Measurements from ENCODE around the gene NR3C2.
"Not testable (repeated sequence)": the region's sequence is repeated elsewhere in the genome, so short reads cannot be mapped to it uniquely, and the experiment has no call there.

NR3C2 gene

DNA sequence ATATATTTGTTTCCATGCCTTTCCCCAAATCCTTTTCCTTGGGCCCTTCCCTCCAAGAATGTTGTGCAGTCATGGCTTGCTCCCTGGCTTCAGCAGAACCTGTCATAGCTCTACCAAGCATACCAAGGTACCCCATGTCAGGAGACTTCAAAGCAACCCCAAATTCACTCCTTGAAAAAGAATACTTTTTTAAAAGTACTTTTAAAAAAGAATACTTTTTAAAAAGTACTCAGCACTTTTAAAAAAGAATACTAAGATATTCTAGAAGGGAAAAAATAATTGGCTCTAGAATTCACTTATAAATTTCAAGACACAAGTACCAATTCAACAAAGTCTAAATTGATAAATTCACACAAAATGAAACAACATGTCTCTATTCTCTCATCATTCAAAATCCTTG, 76.0 kb downstream of the NR3C2 start:
- no peak for DNase-seq (ENCODE audit: low spot score)

DNA sequence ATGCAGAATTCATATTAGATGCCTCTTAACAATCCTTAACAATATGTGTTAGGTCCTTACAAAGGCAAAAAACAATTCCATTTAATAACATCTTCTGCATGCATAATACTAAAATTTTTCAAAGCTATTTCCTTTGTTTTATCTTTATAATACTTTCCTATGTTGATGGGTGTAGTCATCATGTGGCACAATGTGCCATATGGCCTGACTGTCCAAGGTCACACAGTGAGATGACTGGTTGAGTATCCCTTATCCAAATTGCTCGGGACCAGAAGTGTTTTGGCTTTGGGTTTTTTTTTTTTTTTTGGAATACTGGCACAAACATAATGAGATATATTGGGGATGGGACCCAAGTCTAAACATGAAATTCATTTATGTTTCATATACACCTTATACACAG, 77.7 kb downstream of the NR3C2 start:
- DNase-seq (ENCODE audit: low spot score): no peak

DNA sequence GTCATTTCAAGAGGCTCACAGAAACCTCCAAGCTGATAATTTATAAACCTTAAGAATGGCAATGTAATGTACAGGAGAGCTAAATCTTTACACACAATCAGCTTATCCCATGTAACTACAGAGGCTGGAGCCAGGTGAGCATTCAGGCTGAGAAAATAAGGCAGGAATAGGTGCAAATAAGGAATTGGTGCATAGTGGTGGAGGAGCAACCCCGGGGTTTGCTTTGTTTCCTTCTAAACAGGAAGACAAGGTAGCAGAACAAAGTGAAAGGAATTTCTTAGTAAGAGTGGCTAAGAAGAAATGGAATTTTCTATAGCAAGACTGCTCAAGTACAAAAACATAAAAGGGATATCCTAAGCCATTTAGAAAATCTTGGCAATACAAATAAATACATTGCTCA, 82.4 kb downstream of the NR3C2 start:
- no peak for DNase-seq (ENCODE audit: low spot score)

DNA sequence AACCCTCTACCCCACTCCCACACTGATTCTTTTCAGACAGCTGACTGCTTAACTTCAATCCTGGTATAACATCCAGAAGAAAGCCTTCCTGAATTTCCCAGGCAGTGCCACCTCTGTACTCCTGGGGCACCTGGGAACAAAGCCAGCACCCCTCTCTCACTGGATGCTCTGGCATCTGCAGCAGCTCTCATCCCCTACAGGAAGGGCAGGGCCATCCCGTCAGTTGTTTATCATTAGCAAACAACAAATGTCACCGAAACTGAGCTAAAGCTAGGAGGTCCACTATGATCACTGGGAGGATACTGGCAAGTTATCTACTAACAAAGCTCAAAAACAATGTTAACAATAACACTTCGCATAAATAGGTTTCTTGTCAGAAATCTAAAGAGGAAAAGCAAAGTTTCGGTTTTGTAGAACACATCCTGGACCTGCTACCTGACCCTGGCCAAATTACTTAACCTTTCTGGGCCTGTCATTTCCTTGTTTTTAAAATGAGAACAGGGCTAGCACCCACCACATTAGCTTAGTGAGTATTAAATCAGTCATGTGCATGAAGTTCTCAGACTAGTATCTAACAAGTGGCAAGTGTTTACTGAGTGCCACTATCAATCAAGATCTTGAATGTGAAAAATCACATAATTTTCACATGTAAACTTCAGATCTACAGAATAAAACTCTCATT, 86.6 kb downstream of the NR3C2 start:
- DNase-seq (ENCODE audit: low spot score): no peak

DNA sequence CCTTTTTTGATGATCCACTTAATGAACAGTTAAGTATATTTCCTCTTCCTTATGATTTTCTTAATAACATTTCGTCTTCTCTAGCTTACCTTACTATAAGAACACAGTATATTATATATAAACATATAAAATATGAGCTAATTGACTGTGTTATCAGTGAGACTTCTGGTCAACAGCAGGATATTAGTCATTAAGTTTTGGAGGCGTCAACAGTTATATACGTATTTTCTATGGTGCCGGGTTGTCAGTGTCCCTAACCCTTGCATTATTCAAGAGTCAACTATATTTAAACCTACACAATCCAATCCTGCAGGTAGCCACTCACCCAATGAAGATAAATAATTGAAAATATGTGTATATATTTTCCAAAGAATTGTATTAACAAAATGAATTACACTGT, 88.0 kb downstream of the NR3C2 start:
- no peak for DNase-seq (ENCODE audit: low spot score)

DNA sequence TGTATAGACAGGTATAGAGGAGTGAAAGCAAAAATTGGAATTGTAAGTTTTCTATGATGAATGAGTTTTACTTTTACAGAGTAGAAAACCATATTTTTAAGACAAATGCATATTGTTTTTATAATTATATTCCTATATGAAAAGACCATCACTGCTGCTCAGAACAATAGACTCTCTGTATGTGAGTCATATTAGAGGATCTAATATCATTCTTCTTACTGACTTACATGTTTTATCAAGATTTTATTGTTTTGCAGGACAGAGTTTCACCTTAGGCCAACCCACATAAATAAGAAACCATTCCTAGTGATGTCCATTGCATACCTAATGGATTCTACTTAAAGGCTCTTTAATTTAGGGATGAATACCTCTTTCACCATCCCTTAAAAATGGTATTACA, 88.6 kb downstream of the NR3C2 start:
- DNase-seq (ENCODE audit: low spot score): no peak

DNA sequence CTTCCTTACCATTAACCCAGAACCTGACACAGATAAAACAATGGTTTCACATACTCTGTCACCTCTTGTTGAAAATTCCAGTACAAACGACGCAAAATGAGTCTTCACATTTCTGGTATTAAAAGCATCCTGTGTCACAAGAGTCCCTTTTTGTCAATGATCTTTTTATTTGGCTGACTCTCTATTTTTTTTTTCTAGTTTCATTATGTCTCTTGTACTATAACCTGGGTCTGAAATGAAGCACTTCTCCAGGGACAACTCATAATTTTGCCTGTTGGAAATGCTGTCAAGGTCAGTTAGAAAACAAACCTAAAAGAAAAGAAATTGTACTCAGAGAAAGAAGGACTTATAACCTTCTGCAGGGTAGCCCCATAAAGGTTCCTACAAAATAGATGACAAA, 93.1 kb downstream of the NR3C2 start:
- no peak for DNase-seq (ENCODE audit: low spot score)

DNA sequence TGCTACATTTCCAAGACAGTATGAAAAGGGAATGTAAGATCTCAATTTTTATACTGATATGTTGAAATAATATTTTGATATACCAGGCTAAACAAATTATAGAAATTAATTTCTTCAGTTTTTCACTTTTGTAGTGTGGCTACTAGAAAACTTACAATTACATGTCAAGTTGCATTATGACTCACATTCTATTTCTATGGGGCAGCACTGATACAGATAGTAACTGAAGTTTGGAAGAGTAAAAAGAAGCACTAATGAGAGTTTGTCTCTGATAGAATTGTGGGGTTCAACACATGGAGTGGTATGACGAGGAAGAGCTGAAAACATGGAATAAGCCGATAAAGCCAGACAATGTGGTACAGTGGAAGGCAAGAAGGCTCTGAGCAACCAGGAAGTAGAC, 95.6 kb downstream of the NR3C2 start:
- DNase-seq (ENCODE audit: low spot score): no peak

DNA sequence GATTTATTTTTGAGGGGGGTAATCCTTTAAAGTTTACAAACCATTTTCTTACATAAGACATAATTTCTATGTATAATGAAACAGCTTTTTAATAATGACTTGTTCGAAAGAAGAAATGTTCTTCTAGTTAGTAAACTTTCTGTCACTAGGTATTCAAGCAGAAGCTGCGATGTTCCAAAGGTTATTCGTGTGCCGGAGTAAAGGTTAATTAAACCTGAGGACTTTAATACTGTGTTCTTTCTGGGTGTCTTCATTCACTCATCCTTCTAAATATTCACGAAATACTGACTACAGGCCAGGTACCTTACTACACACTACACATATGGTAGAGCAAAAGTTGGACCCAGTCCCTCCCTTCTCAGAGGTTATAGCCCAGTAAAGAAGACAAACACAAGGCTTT, 96.7 kb downstream of the NR3C2 start:
- DNase-seq (ENCODE audit: low spot score): no peak

DNA sequence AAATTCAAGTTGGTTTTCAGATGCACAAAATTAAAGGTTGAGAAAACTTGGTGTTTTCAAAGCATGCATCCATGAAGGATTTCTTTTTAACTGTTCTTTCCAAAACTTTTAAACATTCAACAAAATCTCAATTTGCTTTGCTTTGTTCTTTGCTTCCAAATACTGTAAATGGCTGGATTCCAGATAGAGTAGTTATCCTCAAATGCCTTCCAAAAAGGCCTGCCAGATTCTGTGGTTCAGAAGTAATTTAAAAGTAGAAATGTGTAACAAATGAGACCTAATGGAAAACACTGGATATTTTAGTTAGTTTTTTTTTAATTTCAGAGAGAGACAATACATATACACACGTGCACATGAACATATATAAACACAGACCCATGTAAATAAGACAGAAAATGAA, 97.3 kb downstream of the NR3C2 start:
- no peak for DNase-seq (ENCODE audit: low spot score)

DNA sequence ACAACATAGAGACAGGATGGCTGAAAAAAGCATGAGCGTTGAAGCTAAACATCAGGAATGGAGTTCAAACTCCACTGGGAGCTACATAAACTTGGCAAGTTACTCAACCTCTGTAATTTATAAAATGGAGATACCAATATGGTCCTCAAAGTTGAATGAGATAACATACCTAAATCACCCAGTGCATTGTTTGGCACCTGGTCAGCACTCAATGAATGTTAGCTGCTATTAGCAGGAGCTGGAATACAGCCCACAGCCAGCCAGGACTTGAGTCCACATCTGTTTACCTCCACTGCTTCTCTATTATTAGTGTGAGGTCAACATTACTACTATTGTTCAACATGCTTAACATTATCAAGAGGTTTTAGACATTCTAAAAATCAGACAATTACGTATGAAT, 97.9 kb downstream of the NR3C2 start:
- no peak for DNase-seq (ENCODE audit: low spot score)

DNA sequence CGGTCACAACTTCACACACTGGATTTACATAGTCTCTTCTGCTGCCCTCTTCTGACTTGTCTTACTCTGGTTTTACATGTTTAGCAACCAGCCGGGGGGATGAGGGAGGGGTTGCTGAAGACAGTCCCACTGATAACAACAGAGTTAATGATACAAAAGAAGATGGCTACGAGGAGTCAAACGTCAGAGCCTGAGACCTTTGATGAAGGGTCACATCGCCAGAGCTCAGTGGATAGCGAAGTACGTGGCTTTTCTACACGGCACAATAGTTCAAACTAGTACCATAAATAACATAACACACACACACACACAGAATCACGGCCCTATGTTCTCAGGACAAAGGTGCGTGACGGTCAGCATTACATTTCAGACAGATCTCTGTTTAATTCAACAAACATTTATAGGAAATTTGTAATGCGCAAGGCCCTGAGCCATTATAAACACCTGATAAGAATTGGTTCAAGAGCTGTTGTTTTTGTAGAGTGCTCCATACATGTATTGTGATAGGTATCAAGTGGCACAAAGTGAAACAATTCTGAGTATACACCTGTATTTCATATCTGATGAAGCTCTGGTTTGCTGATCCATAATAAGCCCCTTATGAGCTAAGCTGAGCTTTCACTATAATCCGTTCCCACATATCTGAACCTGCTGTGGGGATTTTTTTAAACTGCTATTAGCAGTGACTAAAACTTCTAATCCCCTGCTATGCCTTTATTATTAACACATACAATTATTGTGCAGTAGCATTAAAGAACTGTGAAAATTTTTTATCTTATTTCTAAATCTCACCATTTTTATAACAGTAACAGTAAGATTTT, 100.0 kb downstream of the NR3C2 start:
- no peak for DNase-seq (ENCODE audit: low spot score)

DNA sequence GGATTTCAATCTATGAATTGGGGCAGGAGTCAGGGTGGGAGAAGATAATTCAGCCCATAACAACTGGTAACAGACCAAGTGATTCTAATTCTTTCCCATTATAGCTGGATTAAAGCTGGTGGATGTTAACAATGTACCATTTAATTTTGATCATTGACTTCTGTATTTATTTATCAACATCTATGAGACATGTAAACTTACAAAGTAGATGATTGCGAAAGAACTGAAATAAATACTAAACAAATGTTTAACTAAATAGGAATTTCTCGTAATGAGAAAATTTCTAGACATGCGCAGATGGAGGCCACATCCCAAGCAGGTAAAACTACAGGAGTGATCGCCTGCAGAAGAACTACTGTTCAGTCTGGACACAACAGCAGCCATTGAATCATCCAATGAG, 107.1 kb downstream of the NR3C2 start:
- no peak for DNase-seq (ENCODE audit: low spot score)

DNA sequence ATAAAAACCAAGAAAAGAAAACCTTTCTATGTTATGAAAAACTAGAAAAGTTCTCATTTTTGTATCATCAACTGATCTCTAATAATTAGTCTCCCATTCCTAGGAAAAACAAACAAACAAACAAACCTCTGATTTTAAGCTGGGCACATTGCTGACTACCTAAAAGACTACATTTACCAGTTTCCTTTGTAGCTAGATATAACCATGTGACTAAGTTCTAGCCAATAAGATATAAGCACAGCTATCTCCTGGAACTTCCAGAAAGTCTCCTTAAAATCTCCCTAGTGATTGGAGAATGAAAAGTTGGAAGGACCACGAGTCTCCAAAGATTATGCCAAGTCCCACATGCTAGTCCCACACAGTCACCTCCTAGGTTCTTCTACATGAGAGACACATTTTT, 108.9 kb downstream of the NR3C2 start:
- no peak for DNase-seq (ENCODE audit: low spot score)

DNA sequence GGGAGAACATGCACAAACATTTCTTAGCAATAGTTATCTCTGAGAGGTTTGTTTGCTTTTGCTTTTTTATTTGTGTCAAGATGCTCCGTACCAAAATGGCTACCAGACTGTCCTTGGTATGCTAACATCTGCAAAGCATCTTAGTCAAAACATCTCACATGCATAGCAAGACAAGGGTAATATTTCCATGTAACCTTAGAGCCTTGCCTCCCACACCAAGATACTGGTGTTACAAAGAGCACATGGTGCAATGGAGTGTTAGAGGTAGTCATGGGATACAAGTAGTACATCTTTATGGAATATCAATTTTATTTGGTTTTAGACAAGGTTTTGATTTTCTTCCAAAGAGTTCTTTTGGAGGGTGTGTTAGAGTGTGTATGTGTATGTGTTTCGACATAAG, 109.7 kb downstream of the NR3C2 start:
- DNase-seq (ENCODE audit: low spot score): no peak

DNA sequence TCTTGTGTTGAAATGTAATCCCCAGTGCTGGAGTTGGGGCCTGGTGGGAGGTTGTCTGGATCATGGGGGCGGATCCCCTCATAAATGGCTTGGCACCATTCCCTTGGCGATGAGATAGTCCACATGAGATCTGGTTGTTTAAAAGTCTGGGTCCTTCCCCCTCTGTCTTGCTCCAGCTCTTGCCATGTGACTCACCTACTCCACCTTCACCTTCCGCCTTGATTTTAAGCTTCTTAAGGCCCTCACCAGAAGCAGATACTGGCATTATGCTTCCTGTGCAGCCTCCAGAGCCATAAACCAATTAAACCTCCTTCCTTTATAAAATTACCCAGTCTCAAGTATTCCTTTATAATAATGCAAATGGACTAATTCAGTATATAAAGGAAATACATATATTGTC, 111.5 kb downstream of the NR3C2 start:
- DNase-seq (ENCODE audit: low spot score): no peak

DNA sequence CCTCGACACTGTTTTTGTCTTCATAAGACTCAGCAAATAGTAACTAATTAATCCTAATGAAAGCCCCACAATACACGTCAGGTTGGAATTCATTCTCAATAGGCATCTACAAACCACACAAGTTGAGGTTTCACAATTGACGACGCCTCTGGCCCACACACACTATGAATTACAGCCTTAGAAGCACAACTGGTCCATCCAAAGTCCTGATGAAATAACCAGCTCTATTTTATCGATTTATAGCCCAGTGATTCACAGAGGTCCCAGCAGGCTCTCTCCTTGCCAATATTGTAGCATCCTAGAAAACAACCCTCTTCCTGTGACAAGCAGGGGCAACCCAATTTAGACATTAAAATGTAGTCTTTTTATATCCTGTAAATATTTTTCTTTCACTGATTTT, 112.1 kb downstream of the NR3C2 start:
- no peak for DNase-seq (ENCODE audit: low spot score)

DNA sequence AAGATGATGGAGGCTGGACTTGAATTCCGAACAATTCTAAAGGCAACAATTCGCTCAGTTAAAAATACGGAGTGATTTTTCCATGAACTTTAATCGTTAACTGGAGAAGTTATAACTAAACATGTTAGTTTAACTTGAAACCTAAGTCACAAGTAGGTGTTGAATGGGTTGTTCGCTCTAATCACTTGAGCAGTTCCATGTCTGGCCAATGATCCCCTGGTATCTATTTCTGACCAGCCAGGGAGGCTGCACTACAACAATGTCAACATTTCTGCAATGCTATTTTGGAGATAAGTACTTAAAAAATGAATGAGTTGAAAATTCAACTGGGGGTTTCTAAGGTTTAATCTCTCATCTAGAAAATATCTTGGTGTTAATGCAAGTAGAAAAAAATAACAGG, 112.5 kb downstream of the NR3C2 start:
- no peak for DNase-seq (ENCODE audit: low spot score)

DNA sequence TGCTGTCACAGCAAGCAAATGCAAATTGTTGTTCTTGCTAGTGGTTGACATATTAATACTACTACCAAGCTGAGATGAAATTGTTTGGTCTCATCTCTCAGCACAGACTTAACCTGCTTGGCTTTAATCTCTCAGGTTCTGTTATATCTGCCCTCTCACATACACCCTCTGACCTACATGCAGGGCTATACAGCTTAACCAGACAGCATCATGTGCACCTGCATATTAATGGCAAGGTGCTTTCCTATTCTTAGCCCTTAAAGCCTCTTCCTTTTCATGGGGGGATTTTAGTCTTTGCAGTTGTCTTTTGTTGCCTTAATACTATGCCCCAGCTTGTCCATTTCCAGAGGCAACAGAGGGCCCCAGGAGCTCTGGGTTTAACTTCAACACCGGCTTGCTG, 114.5 kb downstream of the NR3C2 start:
- no peak for DNase-seq (ENCODE audit: low spot score)

DNA sequence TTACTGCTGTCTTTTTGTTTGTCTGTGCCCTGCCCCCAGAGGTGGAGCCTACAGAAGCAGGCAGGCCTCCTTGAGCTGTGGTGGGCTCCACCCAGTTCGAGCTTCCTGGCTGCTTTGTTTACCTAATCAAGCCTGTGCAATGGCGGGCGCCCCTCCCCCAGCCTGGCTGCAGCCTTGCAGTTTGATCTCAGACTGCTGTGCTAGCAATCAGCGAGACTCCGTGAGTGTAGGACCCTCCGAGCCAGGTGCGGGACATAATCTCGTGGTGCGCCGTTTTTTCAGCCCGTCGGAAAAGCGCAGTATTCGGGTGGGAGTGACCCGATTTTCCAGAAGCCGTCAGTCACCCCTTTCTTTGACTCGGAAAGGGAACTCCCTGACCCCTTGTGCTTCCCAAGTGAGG, 118.9 kb downstream of the NR3C2 start:
- DNase-seq (ENCODE audit: low spot score): not testable (repeated sequence)

DNA sequence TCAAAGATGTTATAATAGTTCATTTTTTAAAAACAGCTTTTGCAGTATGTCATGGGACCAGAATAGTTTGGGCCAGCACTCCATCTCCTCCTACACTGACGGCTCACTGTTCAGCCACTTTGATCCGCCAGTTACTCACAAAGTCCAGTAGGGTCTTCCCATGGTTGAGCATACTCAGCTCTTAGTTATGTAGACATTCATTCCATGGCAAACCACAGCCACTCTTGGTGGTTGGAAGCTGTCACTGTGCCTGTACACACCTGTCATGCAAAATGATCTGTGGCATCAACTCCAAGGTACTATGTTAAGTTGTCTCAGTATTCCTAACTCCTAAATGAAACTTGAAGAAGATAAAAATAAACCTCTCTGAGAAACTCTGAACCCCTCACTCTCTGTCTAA, 127.2 kb downstream of the NR3C2 start:
- no peak for DNase-seq (ENCODE audit: low spot score)

DNA sequence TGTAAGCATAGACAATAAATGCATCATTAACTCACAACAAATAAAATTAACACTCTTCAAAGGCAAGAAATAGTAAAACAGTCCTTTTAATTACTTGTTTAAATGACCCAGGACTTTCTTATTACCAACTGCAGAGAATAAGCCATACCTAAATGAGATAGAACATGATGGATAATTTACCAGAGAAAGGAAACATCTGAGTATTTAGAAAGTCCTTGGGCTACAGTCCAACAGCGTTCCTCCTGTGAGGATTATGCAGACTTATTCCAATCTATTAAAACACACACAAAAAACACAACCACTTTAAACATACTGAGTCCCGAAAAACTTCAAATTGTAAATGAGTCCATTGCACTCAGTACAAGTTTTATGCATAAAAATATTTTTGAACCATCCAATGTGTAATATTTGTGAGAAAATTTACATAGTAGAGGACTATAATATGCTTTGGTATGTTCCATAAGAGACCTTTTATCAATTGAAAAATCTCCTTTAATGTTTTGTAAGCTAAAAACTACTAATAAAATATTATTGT, 129.2 kb downstream of the NR3C2 start:
- no peak for DNase-seq (ENCODE audit: low spot score)

DNA sequence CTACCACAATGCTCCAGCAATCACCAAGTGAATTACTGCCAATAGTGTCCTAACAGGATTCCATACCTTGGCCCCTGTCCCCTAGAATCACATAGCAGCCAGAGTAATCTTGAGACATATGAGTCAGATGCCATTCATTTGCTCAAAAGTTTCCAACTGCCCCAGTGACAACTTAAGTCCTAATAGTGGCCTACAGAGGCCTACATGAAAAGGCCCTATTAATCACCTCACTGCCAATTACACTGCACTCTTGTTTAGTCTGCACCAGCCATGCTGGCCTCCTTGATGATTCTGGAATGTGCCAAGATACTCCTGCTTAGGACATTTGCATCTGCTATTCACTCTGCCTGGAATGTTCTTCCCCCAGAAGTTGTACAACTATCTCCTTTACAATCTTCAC, 130.7 kb downstream of the NR3C2 start:
- DNase-seq (ENCODE audit: low spot score): no peak

DNA sequence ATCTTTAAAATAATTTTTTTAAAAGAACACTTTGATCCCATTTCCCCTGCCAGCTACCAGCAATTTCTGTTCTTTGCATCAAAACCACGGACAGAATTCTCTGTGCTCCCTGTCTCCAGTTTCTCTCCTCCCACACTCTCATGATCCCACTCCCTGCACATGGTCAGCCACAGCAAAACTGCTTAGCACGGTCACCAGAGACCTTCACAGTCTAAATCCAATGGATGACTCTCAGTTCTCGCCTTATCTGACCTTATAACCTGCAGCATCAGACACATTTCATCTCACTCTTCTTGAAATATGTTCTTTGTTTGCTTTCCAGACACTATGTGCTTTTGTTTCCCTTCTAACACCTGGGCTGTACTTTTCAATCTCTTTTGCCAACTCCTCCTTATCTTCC, 131.5 kb downstream of the NR3C2 start:
- DNase-seq (ENCODE audit: low spot score): no peak

Data from hematopoietic multipotent progenitor cell treated with erythropoietin and hydrocortisone succinate and interleukin-3 and kit ligand, for 17 days (in vitro differentiated cells).